Astrocyte of the spinal cord (primary cell): Measurements from ENCODE around the gene DCAF8.

Experiments
- DNase-seq: peaks from one replicate; pipeline ENCODE4 v3.0.0; 2011; ENCODE audit warnings: low read depth, low spot score
- H3K4me3 ChIP-seq: 2 replicates; pipeline ENCODE4 v1.5.1; 2011; ENCODE audit warnings: low read depth, mild to moderate bottlenecking, low read length, moderate library complexity
- CTCF ChIP-seq: IDR thresholded peaks from 2 replicates; pipeline ENCODE4 v1.5.1; 2012; ENCODE audit warnings: low read depth, mild to moderate bottlenecking, low read length, inconsistent platforms
- in situ Hi-C: cut with HindIII; loops from 2 replicates; pipeline ENCODE4 v1.10.0; 2017; ENCODE audit warnings: low sequenced_read_pairs

DCAF8 gene

GRCh38 chr1:160261893-160262794 is at the start of gene DCAF8:
Gene DCAF8 (minus strand): TSS chr1:160262549. CDS start chr1:160244008, 18,541 bp downstream.
- TF ChIP-seq CTCF: no peak
- H3K4me3 ChIP-seq: peak within 1 kb of the TSS; percentile 100
- DNase-seq: peak; percentile 98
- in situ Hi-C loops: no loop called here

GRCh38 chr1:160309571-160309970 is 47.2 kb upstream of the DCAF8 start:
- no peak overlapping the region for H3K4me3 ChIP-seq
- no peak for DNase-seq
- in situ Hi-C loops: no loop called here
- no peak for TF ChIP-seq CTCF

- peak; percentile 25 for DNase-seq
- in situ Hi-C loops: no loop called here
- H3K4me3 ChIP-seq: no peak overlapping the region
- TF ChIP-seq CTCF: no peak
Measured at GRCh38 chr1:160309185-160309557, 46.8 kb upstream of the DCAF8 start.

- H3K4me3 ChIP-seq: no peak overlapping the region
- no peak for DNase-seq
- TF ChIP-seq CTCF: no peak
- in situ Hi-C loops: no loop called here
Measured at GRCh38 chr1:160308451-160309184, 46.3 kb upstream of the DCAF8 start.

- no peak overlapping the region for H3K4me3 ChIP-seq
- TF ChIP-seq CTCF: no peak
- in situ Hi-C loops: no loop called here
- no peak for DNase-seq
Measured at GRCh38 chr1:160307118-160307791, 44.9 kb upstream of the DCAF8 start.

GRCh38 chr1:160300173-160300572 is 37.8 kb upstream of the DCAF8 start:
- TF ChIP-seq CTCF: no peak
- no peak overlapping the region for H3K4me3 ChIP-seq
- DNase-seq: no peak
- in situ Hi-C loops: no loop called here
